Right forelimb (tissue), 1 donor: ENCODE results near the gene TPPP2.

Experiments
- DNase-seq: peaks from one replicate; pipeline ENCODE4 v3.0.0-alpha.2; 2018

Gene TPPP2

GRCh38 chr14:21059842-21060613 is 30.0 kb downstream of the TPPP2 start:
- DNase-seq: no peak

- DNase-seq: no peak
Observed at GRCh38 chr14:21060614-21061346, 30.8 kb downstream of the TPPP2 start.

- no peak for DNase-seq
Observed at GRCh38 chr14:21061347-21061668, 31.3 kb downstream of the TPPP2 start.

- no peak for DNase-seq
Observed at GRCh38 chr14:21063479-21063878, 33.5 kb downstream of the TPPP2 start.

GRCh38 chr14:21066882-21067502 is 37.0 kb downstream of the TPPP2 start:
- DNase-seq: no peak

- peak; percentile 78 for DNase-seq
Observed at GRCh38 chr14:21068521-21069387, 38.7 kb downstream of the TPPP2 start.

- DNase-seq: peak; percentile 88
Observed at GRCh38 chr14:21069388-21070082, 39.5 kb downstream of the TPPP2 start.

- peak; percentile 86 for DNase-seq
Observed at GRCh38 chr14:21070083-21070609, 40.1 kb downstream of the TPPP2 start, which contains the start of gene ARHGEF40. Gene ARHGEF40, plus strand, starts transcription at chr14:21070304. Its CDS starts 93 bp downstream, at chr14:21070397.

- DNase-seq: peak; percentile 80
Observed at GRCh38 chr14:21070610-21071224, 40.7 kb downstream of the TPPP2 start.

- DNase-seq: peak; percentile 95
Observed at GRCh38 chr14:21071225-21072030, 41.4 kb downstream of the TPPP2 start.

GRCh38 chr14:21072031-21072473 is 42.0 kb downstream of the TPPP2 start:
- DNase-seq: no peak

GRCh38 chr14:21072781-21073339 is 42.8 kb downstream of the TPPP2 start:
- DNase-seq: no peak

- DNase-seq: no peak
Observed at GRCh38 chr14:21073921-21074320, 43.9 kb downstream of the TPPP2 start.

GRCh38 chr14:21074398-21075272 is 44.6 kb downstream of the TPPP2 start:
- no peak for DNase-seq

GRCh38 chr14:21075719-21076437 is 45.9 kb downstream of the TPPP2 start:
- DNase-seq: no peak

GRCh38 chr14:21077672-21078071 is 47.7 kb downstream of the TPPP2 start:
- no peak for DNase-seq

- no peak for DNase-seq
Observed at GRCh38 chr14:21078287-21078686, 48.3 kb downstream of the TPPP2 start.

- no peak for DNase-seq
Observed at GRCh38 chr14:21078726-21079125, 48.7 kb downstream of the TPPP2 start.
